C4-2B (cell line): ENCODE measurements around the gene CHST11.

Source experiments
- H3K27ac ChIP-seq: fragments of 450-650 bp; 2 replicates; pipeline ENCODE4 v1.5.1; 2017
- ZFX ChIP-seq: fragments of 450-650 bp; IDR thresholded peaks from 2 replicates; pipeline ENCODE4 v1.6.1; 2017
- TF ChIP-seq, protein P1 (sequence below): fragments of 450-650 bp; conservative IDR thresholded peaks from 2 replicates; pipeline ENCODE4 v1.5.1; 2017; ENCODE audit warnings: mild to moderate bottlenecking

Gene CHST11

DNA sequence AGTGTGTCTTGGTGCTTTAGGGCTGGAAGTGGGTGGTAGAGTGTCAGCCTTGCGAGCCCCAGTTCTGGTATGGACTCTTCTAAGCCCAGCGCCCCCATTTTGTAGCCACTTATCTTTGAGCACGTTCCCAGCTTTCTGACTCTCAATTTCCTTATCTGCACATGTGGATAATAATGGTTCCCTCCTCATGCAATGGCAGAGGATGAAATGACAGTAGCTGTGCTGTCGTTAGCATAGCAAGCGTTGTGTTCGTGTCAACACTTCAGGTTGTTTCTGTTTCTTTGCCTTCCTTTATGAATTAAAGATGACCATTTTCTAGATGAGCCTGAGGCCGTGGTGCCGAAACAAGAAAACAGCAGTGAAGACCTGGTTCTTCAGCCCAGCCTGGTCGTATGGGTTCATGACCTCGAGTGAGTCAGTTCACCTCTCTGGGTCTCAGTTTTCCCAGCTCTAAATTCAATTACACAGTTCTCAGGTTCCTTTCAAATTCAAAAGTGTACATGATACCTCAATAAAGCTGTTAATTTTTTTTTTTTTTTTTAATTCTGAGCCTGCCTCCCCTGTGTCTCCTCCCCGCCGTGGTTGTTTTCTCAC lies 268.3 kb downstream of the CHST11 start:
- H3K27ac ChIP-seq = no peak overlapping the region
- TF ChIP-seq, protein P1, sequence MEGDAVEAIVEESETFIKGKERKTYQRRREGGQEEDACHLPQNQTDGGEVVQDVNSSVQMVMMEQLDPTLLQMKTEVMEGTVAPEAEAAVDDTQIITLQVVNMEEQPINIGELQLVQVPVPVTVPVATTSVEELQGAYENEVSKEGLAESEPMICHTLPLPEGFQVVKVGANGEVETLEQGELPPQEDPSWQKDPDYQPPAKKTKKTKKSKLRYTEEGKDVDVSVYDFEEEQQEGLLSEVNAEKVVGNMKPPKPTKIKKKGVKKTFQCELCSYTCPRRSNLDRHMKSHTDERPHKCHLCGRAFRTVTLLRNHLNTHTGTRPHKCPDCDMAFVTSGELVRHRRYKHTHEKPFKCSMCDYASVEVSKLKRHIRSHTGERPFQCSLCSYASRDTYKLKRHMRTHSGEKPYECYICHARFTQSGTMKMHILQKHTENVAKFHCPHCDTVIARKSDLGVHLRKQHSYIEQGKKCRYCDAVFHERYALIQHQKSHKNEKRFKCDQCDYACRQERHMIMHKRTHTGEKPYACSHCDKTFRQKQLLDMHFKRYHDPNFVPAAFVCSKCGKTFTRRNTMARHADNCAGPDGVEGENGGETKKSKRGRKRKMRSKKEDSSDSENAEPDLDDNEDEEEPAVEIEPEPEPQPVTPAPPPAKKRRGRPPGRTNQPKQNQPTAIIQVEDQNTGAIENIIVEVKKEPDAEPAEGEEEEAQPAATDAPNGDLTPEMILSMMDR = no peak
- TF ChIP-seq ZFX = no peak

DNA sequence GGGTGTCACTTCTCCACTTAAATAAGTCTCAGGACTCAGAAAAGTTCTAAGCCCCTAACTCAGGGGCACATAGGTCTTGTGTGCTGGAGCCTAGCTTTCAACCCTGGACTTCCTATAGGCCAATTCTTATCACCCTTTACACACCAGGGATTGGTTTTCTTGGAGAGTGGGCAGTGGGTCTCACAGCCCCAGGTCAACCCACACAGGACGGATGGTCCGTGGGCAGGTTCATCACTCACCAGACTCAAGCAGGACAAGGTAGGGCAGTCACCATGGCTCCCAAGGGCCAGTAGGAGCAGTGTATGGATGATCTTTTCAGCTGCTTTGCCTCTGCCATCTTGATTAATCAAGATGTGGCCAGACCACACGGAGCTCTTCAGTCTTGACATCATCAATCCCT lies 268.9 kb downstream of the CHST11 start:
- TF ChIP-seq, protein P1 = no peak
- TF ChIP-seq ZFX = no peak
- H3K27ac ChIP-seq = no peak overlapping the region

DNA sequence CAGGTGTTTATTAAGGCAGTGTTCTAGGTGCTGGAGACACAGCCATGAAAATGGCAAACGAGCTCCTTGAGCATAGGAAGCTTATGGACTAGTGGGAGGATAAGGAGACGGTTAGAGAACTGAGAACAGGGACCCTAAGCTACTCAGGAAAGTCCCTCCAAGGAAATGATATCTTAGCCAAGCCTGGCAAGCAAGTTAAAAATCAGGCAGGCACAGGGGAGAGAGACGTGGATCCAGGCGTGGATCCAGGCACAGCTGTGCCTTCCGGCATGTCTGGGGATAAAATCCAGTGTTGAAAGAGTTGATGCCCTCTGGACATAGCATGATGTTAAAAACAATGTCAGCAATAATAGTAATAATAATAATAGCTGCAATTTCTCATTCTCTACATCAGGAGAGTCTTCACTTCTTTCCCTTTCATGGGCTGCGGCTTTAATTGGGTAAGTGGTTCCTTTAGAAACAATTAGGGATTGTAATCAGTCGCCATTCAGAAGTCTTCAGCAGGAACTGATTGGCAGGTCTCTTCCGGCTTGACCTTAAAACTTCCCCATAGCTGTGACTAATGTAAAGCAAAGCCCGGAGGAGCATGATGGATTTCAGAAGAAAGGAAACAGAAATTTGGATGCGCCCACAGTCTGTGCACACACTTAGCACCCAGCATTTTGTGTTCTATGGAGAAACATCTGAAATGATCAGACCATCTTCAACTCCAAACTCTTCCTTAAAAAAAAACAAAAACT lies 271.1 kb downstream of the CHST11 start:
- TF ChIP-seq ZFX = no peak
- TF ChIP-seq, protein P1 = no peak
- no peak overlapping the region for H3K27ac ChIP-seq

DNA sequence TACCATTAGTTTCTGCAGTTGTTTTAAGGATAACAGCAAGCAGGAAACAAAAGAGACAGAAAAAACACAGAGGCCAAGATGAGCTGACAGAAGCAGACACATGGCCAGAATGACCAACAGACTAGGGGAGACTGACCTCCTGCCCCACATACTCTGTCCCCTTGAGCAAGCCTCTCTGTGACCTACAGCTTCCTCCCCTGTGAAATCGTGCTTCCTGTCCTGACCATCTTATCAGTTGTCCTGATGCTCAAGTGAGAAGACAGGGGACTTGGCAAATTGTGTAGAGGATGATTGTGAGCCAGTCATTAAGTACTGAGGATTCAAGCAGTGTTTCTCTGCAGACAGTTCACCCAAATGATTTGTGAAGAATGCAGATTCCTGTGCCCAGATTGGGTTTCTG lies 272.3 kb downstream of the CHST11 start:
- TF ChIP-seq ZFX = no peak
- TF ChIP-seq, protein P1 = no peak
- H3K27ac ChIP-seq = no peak overlapping the region

DNA sequence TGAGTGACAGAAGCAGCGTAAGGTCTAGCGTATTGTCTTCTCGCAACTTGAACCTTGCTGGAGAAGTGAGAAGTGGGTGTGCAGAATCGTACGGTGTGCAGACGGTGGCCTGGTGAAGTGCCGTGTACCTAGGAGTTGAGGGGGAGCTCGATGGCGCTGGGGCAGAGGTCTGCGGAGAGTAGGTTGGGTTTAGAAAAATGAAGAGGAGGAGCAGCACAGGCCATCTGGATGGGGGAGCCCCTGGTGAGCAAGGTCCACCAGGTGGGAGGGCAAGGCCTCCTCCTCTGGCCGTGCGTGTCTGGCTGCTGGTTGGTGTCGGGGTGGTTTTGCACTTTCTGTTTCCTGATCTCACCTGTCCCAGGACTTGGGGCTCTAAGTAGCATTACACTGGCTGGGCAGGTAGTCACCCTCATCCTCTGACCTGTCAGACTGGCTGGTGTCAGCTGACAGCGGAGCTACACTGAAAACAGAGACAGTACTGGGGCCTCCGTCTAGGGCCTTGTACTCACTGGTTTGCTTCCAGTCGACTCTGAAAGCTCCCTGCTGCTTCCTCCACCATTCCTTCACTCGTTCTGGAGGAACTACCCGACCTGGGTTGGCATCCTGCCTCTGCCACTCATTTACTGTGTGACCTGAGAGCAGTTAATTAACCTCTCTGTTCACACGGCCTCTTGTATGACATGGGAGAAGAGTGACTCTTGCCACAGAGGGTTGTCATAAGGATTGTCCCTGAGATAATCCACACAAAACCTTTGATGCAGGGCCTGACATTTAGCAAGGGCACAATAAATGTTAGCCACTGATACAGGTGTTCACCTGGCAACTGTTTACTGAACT lies 273.1 kb downstream of the CHST11 start:
- TF ChIP-seq, protein P1 = no peak
- TF ChIP-seq ZFX = no peak
- H3K27ac ChIP-seq = no peak overlapping the region

DNA sequence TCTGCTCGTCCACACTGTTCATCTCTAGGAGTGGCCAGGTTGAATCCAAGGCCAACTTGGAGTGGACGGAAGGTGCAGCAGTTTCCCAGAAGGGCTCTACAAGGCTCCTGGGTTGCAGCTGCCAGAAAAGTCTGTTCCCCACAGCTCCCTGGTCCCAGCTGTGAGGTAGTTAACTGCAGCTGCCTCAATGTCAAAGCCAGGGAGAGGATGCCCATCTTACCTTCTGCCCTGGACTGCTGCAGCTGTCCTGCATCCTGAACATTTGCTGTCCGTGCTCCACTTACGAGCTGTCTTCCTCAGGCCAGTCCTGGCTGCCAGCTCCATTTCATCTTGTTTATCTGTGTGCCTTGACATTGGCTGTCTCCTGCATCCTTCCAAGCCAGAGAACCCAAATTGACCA lies 274.0 kb downstream of the CHST11 start:
- TF ChIP-seq, protein P1 = no peak
- TF ChIP-seq ZFX = no peak
- H3K27ac ChIP-seq = no peak overlapping the region

DNA sequence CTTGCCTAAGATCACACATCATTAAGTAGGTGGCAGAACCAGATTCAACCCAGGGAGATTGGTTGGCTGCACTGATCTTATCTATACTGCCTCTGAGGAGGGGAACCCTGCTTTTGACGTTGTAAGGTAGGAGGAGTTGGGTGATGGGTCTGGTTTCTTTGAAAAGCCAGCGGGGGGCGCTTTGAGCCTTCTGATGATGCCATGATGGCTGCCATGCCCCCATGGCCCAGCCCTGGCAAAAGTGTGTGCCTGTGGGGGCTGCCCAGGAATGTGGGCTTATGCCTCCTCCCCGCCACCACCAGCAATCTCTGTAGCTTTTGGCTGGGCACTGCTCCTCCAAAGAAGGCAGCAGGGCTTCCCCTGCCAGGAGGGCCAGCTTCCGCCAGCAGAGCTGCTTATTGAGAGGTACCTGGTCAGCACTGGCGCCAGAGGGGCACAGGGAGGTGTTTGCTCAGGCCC lies 277.0 kb downstream of the CHST11 start:
- H3K27ac ChIP-seq = peak overlapping the region; percentile 55
- TF ChIP-seq, protein P1 = peak; percentile 42
- no peak for TF ChIP-seq ZFX
